Measurements from ENCODE around the gene DEFB131B. TPM values are rescaled to one million over a fixed set of nuclear protein-coding genes. Genes with fewer than 3 reads are reported as not detected.

Gene DEFB131B
- total RNA-seq, 2 donors from 2014 or later = not detected

Other genes with a start within 250 kb of the DEFB131B start
- not detected for gene DEFB108B, start 45.3 kb upstream of the DEFB131B start, total RNA-seq
- gene XNDC1N, start 50.1 kb downstream of the DEFB131B start, total RNA-seq = 1 to 10 TPM; 4.0 to 4.6 TPM
- gene RNF121, start 50.6 kb downstream of the DEFB131B start, total RNA-seq = 10 to 100 TPM; 27.4 to 29.0 TPM
- gene IL18BP, start 120.5 kb downstream of the DEFB131B start, total RNA-seq = 10 to 100 TPM; 11.3 to 13.0 TPM
- 100 to 1,000 TPM; 129 to 143 TPM for gene NUMA1, start 202.1 kb downstream of the DEFB131B start, total RNA-seq
- 1 to 10 TPM; 6.0 to 6.9 TPM for gene LRRC51, start 202.4 kb downstream of the DEFB131B start, total RNA-seq
- gene LAMTOR1, start 224.8 kb downstream of the DEFB131B start, total RNA-seq = 10 to 100 TPM; 63.3 to 73.7 TPM
- not detected for gene TOMT, start 227.5 kb downstream of the DEFB131B start, total RNA-seq
- 10 to 100 TPM; 34.6 to 35.8 TPM for gene ANAPC15, start 234.2 kb downstream of the DEFB131B start, total RNA-seq